HK-2 (cell line): Measurements from ENCODE around the gene DIP2B.
"Not testable (repeated sequence)": the region's sequence is repeated elsewhere in the genome, so short reads cannot be mapped to it uniquely, and the experiment has no call there.

Experiments
- DNase-seq: peaks from one replicate; pipeline ENCODE4 v3.0.0-alpha.2; 2018; ENCODE audit not compliant: unreplicated experiment

DIP2B gene

GRCh38 chr12:50677858-50678257 is 173.1 kb downstream of the DIP2B start:
- DNase-seq = no peak

GRCh38 chr12:50678650-50679365 is 174.0 kb downstream of the DIP2B start:
- no peak for DNase-seq

- DNase-seq = no peak
Measured at GRCh38 chr12:50679612-50680011, 174.8 kb downstream of the DIP2B start.

GRCh38 chr12:50681064-50681463 is 176.3 kb downstream of the DIP2B start:
- DNase-seq = not testable (repeated sequence)

- DNase-seq = no peak
Measured at GRCh38 chr12:50685641-50686040, 180.9 kb downstream of the DIP2B start.

GRCh38 chr12:50686406-50686805 is 181.6 kb downstream of the DIP2B start:
- DNase-seq = no peak

- DNase-seq = no peak
Measured at GRCh38 chr12:50686976-50687375, 182.2 kb downstream of the DIP2B start.

- DNase-seq = no peak
Measured at GRCh38 chr12:50689437-50689836, 184.7 kb downstream of the DIP2B start.

- no peak for DNase-seq
Measured at GRCh38 chr12:50690925-50691324, 186.1 kb downstream of the DIP2B start.

GRCh38 chr12:50695961-50696360 is 191.2 kb downstream of the DIP2B start:
- no peak for DNase-seq

- DNase-seq = no peak
Measured at GRCh38 chr12:50696931-50697330, 192.1 kb downstream of the DIP2B start.

- DNase-seq = no peak
Measured at GRCh38 chr12:50699154-50699553, 194.4 kb downstream of the DIP2B start.

GRCh38 chr12:50699940-50700339 is 195.2 kb downstream of the DIP2B start:
- DNase-seq = no peak

- DNase-seq = no peak
Measured at GRCh38 chr12:50706606-50707005, 201.8 kb downstream of the DIP2B start.

GRCh38 chr12:50707396-50707795 is 202.6 kb downstream of the DIP2B start:
- DNase-seq = no peak

GRCh38 chr12:50708631-50709030 is 203.8 kb downstream of the DIP2B start:
- DNase-seq = no peak

- no peak for DNase-seq
Measured at GRCh38 chr12:50711121-50711520, 206.3 kb downstream of the DIP2B start.

- DNase-seq = no peak
Measured at GRCh38 chr12:50715174-50715573, 210.4 kb downstream of the DIP2B start.

- DNase-seq = no peak
Measured at GRCh38 chr12:50718760-50719159, 214.0 kb downstream of the DIP2B start.

- DNase-seq = no peak
Measured at GRCh38 chr12:50720085-50720484, 215.3 kb downstream of the DIP2B start.

- no peak for DNase-seq
Measured at GRCh38 chr12:50720501-50720900, 215.7 kb downstream of the DIP2B start.

GRCh38 chr12:50723865-50724264 is 219.1 kb downstream of the DIP2B start:
- DNase-seq = no peak

GRCh38 chr12:50725011-50725942 is 220.5 kb downstream of the DIP2B start:
- DNase-seq = no peak
